ENCODE measurements around the gene DEF6.

DNA sequence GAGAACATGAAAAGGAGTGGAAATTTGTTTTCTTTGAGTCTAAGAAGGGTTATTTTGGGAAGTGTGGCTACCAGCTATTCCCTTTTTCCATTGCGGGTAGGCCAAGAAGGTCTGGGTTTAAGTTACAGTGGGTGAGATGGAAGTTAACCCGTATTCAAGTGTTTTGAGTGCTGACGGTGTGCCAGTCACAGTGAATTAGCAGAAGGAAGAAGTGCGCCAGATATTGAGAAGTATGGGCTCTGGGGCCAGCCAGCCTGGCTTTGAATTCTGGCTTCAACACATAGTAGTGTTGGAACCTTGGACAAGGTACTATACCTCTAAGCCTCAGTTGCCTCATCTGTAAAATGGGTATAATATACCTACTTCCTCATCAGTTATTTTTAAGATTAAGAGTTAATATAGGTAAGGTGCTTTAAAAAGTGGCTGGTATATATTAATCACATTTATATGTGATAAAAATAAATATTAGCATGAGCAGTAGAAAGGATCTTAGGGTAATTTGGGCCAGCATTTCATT is 21.8 kb upstream of the DEF6 start:
- TF ChIP-seq, protein P1, sequence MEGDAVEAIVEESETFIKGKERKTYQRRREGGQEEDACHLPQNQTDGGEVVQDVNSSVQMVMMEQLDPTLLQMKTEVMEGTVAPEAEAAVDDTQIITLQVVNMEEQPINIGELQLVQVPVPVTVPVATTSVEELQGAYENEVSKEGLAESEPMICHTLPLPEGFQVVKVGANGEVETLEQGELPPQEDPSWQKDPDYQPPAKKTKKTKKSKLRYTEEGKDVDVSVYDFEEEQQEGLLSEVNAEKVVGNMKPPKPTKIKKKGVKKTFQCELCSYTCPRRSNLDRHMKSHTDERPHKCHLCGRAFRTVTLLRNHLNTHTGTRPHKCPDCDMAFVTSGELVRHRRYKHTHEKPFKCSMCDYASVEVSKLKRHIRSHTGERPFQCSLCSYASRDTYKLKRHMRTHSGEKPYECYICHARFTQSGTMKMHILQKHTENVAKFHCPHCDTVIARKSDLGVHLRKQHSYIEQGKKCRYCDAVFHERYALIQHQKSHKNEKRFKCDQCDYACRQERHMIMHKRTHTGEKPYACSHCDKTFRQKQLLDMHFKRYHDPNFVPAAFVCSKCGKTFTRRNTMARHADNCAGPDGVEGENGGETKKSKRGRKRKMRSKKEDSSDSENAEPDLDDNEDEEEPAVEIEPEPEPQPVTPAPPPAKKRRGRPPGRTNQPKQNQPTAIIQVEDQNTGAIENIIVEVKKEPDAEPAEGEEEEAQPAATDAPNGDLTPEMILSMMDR (IDR thresholded peaks at IDR 0.05; ENCODE audit: insufficient read depth, low read depth, low read length), result no peak
- no peak for TF ChIP-seq EZH2 (IDR thresholded peaks at IDR 0.05; ENCODE audit: insufficient read depth, low read length)
